ENCODE results near the gene MRPL36. TPM values are rescaled to one million over a fixed set of nuclear protein-coding genes. Genes with fewer than 3 reads are reported as not detected.

Gene MRPL36
- total RNA-seq, 2 donors from 2014 or later: 47.9 to 66.3 TPM

- TF ChIP-seq POLR2A (IDR thresholded peaks at IDR 0.05) (no peak), CTCF (IDR thresholded peaks at IDR 0.05) (no peak), POLR2AphosphoS5 (IDR thresholded peaks at IDR 0.05) (no peak)
- intact Hi-C loops (cut with DNase I): no loop called here
- Histone ChIP-seq H3K27ac (no peak overlapping the region), H3K9me3 (no peaks in the 10 kb centered on the region), H3K27me3 (replicated peaks; ENCODE audit: insufficient read depth) (no peaks in the 10 kb centered on the region), H3K36me3 (peaks cover 0 to 5% of the 10 kb centered on the region in 2 donors), H3K4me1 (replicated peaks) (no peaks in the 10 kb centered on the region), H3K4me3 (no peak overlapping the region)
- 88% methylated on average over 17 of the region's 17 CpGs for WGBS
- no peak for DNase-seq (ENCODE audit: low spot score)
These were observed 4.7 kb downstream of the MRPL36 start for GRCh38 chr5:1794901-1795290.

GRCh38 chr5:1793966-1794900, 5.4 kb downstream of the MRPL36 start:
- Histone ChIP-seq H3K36me3 (peaks cover 0 to 5% of the 10 kb centered on the region in 2 donors), H3K4me3 (no peak overlapping the region), H3K27ac (no peak overlapping the region), H3K4me1 (replicated peaks) (no peaks in the 10 kb centered on the region), H3K27me3 (replicated peaks; ENCODE audit: insufficient read depth) (no peaks in the 10 kb centered on the region), H3K9me3 (no peaks in the 10 kb centered on the region)
- intact Hi-C loops (cut with DNase I): no loop called here
- WGBS: 90% methylated on average over 30 of the region's 33 CpGs
- no peak for TF ChIP-seq POLR2AphosphoS5 (IDR thresholded peaks at IDR 0.05)
- no peak for TF ChIP-seq POLR2A (IDR thresholded peaks at IDR 0.05)
- TF ChIP-seq CTCF (IDR thresholded peaks at IDR 0.05): no peak
- no peak for DNase-seq (ENCODE audit: low spot score)

GRCh38 chr5:1793301-1793740, 6.3 kb downstream of the MRPL36 start:
- Histone ChIP-seq H3K36me3 (peaks cover 0 to 5% of the 10 kb centered on the region in 2 donors), H3K27ac (no peak overlapping the region), H3K4me1 (replicated peaks) (no peaks in the 10 kb centered on the region), H3K4me3 (no peak overlapping the region), H3K27me3 (replicated peaks; ENCODE audit: insufficient read depth) (no peaks in the 10 kb centered on the region), H3K9me3 (no peaks in the 10 kb centered on the region)
- no peak for DNase-seq (ENCODE audit: low spot score)
- no peak for TF ChIP-seq POLR2A (IDR thresholded peaks at IDR 0.05)
- no peak for TF ChIP-seq POLR2AphosphoS5 (IDR thresholded peaks at IDR 0.05)
- TF ChIP-seq CTCF (IDR thresholded peaks at IDR 0.05): no peak
- intact Hi-C loops (cut with DNase I): no loop called here
- 83% methylated on average over 10 of the region's 10 CpGs for WGBS

- intact Hi-C loops (cut with DNase I): no loop called here
- no peak overlapping the region for H3K4me3 ChIP-seq
- DNase-seq (ENCODE audit: low spot score): no peak
These were observed 6.8 kb downstream of the MRPL36 start for GRCh38 chr5:1792842-1793266.

More at GRCh38 chr5:1792842-1793266, 6.8 kb downstream of the MRPL36 start:
- Histone ChIP-seq H3K27me3 (replicated peaks; ENCODE audit: insufficient read depth) (no peaks in the 10 kb centered on the region), H3K27ac (no peak overlapping the region), H3K36me3 (peaks cover 0 to 2% of the 10 kb centered on the region in 2 donors), H3K9me3 (no peaks in the 10 kb centered on the region), H3K4me1 (replicated peaks) (no peaks in the 10 kb centered on the region)
- WGBS: 84% methylated on average over 8 of the region's 8 CpGs
- TF ChIP-seq POLR2AphosphoS5 (IDR thresholded peaks at IDR 0.05): no peak
- no peak for TF ChIP-seq CTCF (IDR thresholded peaks at IDR 0.05)
- no peak for TF ChIP-seq POLR2A (IDR thresholded peaks at IDR 0.05)
